HCT116 (cell line): ENCODE results near the gene SLC66A3. TPM values are rescaled to one million over a fixed set of nuclear protein-coding genes. Genes with fewer than 3 reads are reported as not detected.

ENCODE experiments used
- ATAC-seq: fragments of 200-7000 bp; cut with Tn5 transposase; 2 replicates; pipeline ENCODE4 v1.9.1; 2020; ENCODE audit warnings: mild to moderate bottlenecking, moderate library complexity
- BruUV-seq: library from RNA; stranded (reverse); fragments of 400-500 nt; replicated peaks from 2 replicates; lab custom pipeline; 2021; lab: Mats Ljungman, UMichigan
- CTCF ChIA-PET: fragments of 300-600 bp; sonication (Branson Sonifier 250); formaldehyde crosslinking; loops from one replicate; lab custom pipeline; 2021; ENCODE audit warnings: antibody characterized with exemption; lab: Charles Lee
- POLR2A ChIA-PET: fragments of 300-600, 350-600 bp; sonication (Branson Sonifier 250); formaldehyde crosslinking; loops from one replicate; lab custom pipeline; 2021; ENCODE audit warnings: antibody characterized with exemption; lab: Charles Lee
- RAD21 ChIA-PET, 2 experiments: fragments of 300-600 bp; sonication (Branson Sonifier 250); formaldehyde crosslinking; loops; one replicate each; lab custom pipeline; 2023; ENCODE audit warnings: low total read pairs in 2 of 2; ENCODE audit not compliant: uncharacterized antibody in 2 of 2, unreplicated experiment in 2 of 2, low non-redundant PET in 1 of 2; lab: Charles Lee
- DNase-seq: peaks from one replicate; pipeline ENCODE4 v3.0.0-alpha.2; 2010; ENCODE audit warnings: low read depth, low spot score
- H2AFZ ChIP-seq: fragments of 200-600 bp; shearing (Covaris generic), sonication (generic); 2 replicates; pipeline ENCODE4 v1.6.1; 2017; ENCODE audit warnings: low read depth, mixed run types, mixed read lengths, antibody characterized with exemption, low read length; ENCODE audit not compliant: poor library complexity, severe bottlenecking
- H3K27ac ChIP-seq: 2 replicates; pipeline ENCODE4 v1.5.1; 2012; ENCODE audit warnings: low read depth, low read length
- H3K27me3 ChIP-seq: fragments of 200-600 bp; sonication (generic); 2 replicates; pipeline ENCODE4 v1.6.1; 2016; ENCODE audit warnings: mixed run types, low read length, mixed read lengths; ENCODE audit not compliant: insufficient read depth
- H3K36me3 ChIP-seq, 2 experiments: fragments of 200-500 bp in 1 of 2; fragments of 200-600 bp in 1 of 2; sonication (Bioruptor generic) in 1 of 2; sonication (generic) in 1 of 2; 2 replicates each; pipeline versions ENCODE4 v1.5.1 to v1.6.1; 2014 to 2016; ENCODE audit warnings: low read length in 2 of 2, inconsistent platforms in 1 of 2, mixed read lengths in 1 of 2, mixed run types in 1 of 2; ENCODE audit not compliant: insufficient read depth in 2 of 2, control insufficient read depth in 1 of 2
- H3K4me1 ChIP-seq, 2 experiments: fragments of 200-600 bp in 1 of 2; sonication (generic) in 1 of 2; 2 replicates each; pipeline versions ENCODE4 v1.5.1 to v1.6.1; 2012 to 2017; ENCODE audit warnings: low read length in 2 of 2, inconsistent platforms in 1 of 2, mild to moderate bottlenecking in 1 of 2, mixed read lengths in 1 of 2, mixed run types in 1 of 2, moderate library complexity in 1 of 2; ENCODE audit not compliant: insufficient read depth in 2 of 2, control insufficient read depth in 1 of 2
- H3K4me2 ChIP-seq: fragments of 200-600 bp; sonication (generic); 2 replicates; pipeline ENCODE4 v1.6.1; 2017; ENCODE audit warnings: mixed run types, low read length, mixed read lengths
- H3K4me3 ChIP-seq, 2 experiments: fragments of 200-600 bp in 1 of 2; sonication (generic) in 1 of 2; replicated peaks in 1 of 2; 2 replicates each; pipeline ENCODE4 v1.5.1; 2011 to 2016; ENCODE audit warnings: low read length in 2 of 2, control low read depth in 1 of 2, low read depth in 1 of 2, mild to moderate bottlenecking in 1 of 2, mixed read lengths in 1 of 2, mixed run types in 1 of 2
- H3K79me2 ChIP-seq: fragments of 200-600 bp; sonication (generic); 2 replicates; pipeline ENCODE4 v1.6.1; 2017; ENCODE audit warnings: mild to moderate bottlenecking, mixed run types, low read length, moderate library complexity, mixed read lengths; ENCODE audit not compliant: insufficient read depth
- H3K9ac ChIP-seq: fragments of 200-600 bp; sonication (generic); 2 replicates; pipeline ENCODE4 v1.6.1; 2016; ENCODE audit warnings: low read length, mixed read lengths
- H3K9me2 ChIP-seq: fragments of 200-600 bp; sonication (generic), shearing (Covaris generic); 2 replicates; pipeline ENCODE4 v1.6.1; 2017; ENCODE audit warnings: mixed run types, mild to moderate bottlenecking, moderate library complexity; ENCODE audit not compliant: insufficient read depth
- H3K9me3 ChIP-seq, 2 experiments: fragments of 200-500 bp in 1 of 2; fragments of 200-600 bp in 1 of 2; sonication (Bioruptor generic) in 1 of 2; sonication (generic) in 1 of 2; 2 replicates each; pipeline ENCODE4 v1.6.1; 2014 to 2017; ENCODE audit warnings: low read length in 2 of 2, mixed read lengths in 2 of 2, inconsistent platforms in 1 of 2, low read depth in 1 of 2, mild to moderate bottlenecking in 1 of 2, mixed run types in 1 of 2, moderate library complexity in 1 of 2; ENCODE audit not compliant: control insufficient read depth in 1 of 2, insufficient read depth in 1 of 2
- H4K20me1 ChIP-seq: fragments of 200-600 bp; sonication (generic), shearing (Covaris generic); 2 replicates; pipeline ENCODE4 v1.6.1; 2017; ENCODE audit warnings: mixed run types, mild to moderate bottlenecking, moderate library complexity; ENCODE audit not compliant: insufficient read depth
- ATF3 ChIP-seq: IDR thresholded peaks from 2 replicates; pipeline ENCODE4 v1.6.1; 2012
- CBX3 ChIP-seq: IDR thresholded peaks from 2 replicates; pipeline ENCODE4 v1.6.1; 2012; ENCODE audit warnings: low read depth
- CEBPB ChIP-seq: IDR thresholded peaks from 2 replicates; pipeline ENCODE4 v1.6.1; 2012; ENCODE audit warnings: low read depth
- EGR1 ChIP-seq: IDR thresholded peaks from 2 replicates; pipeline ENCODE4 v1.6.1; 2012; ENCODE audit warnings: low read depth
- ELF1 ChIP-seq: IDR thresholded peaks from 2 replicates; pipeline ENCODE4 v1.6.1; 2012; ENCODE audit warnings: low read depth, borderline replicate concordance
- EZH2 ChIP-seq: fragments of 200-600 bp; sonication (generic); IDR thresholded peaks from 2 replicates; pipeline ENCODE4 v1.6.1; 2017; ENCODE audit warnings: antibody characterized with exemption, mixed run types
- EZH2phosphoT487 ChIP-seq: fragments of 200-600 bp; IDR thresholded peaks from 2 replicates; pipeline ENCODE4 v1.6.1; 2018; ENCODE audit warnings: antibody characterized with exemption, borderline replicate concordance
- FOSL1 ChIP-seq: IDR thresholded peaks from 2 replicates; pipeline ENCODE4 v1.6.1; 2012; ENCODE audit warnings: low read depth
- JUND ChIP-seq: IDR thresholded peaks from 2 replicates; pipeline ENCODE4 v1.6.1; 2012
- MAX ChIP-seq: IDR thresholded peaks from 2 replicates; pipeline ENCODE4 v1.6.1; 2012
- POLR2A ChIP-seq: IDR thresholded peaks from 2 replicates; pipeline ENCODE4 v1.7.0; 2011; ENCODE audit warnings: borderline replicate concordance; ENCODE audit not compliant: insufficient read depth, insufficient read length; ENCODE audit errors: extremely low read depth
- REST ChIP-seq: IDR thresholded peaks from 2 replicates; pipeline ENCODE4 v1.6.1; 2012; ENCODE audit warnings: low read depth
- SRF ChIP-seq: IDR thresholded peaks from 2 replicates; pipeline ENCODE4 v1.6.1; 2012; ENCODE audit warnings: low read depth
- YY1 ChIP-seq: IDR thresholded peaks from 2 replicates; pipeline ENCODE4 v1.6.1; 2011; ENCODE audit warnings: low read length, low read depth, moderate library complexity, mild to moderate bottlenecking; ENCODE audit not compliant: insufficient replicate concordance; ENCODE audit errors: extremely low read depth
- ZFX ChIP-seq: fragments of 450-650 bp; IDR thresholded peaks from 2 replicates; pipeline ENCODE4 v1.6.1; 2017
- ZNF274 ChIP-seq: fragments of 200-500 bp; sonication (Bioruptor generic); IDR thresholded peaks from 2 replicates; pipeline ENCODE4 v1.6.1; 2014; ENCODE audit warnings: mild to moderate bottlenecking, low read depth, low read length, inconsistent platforms
- intact Hi-C: fragments of 100-400 bp; cut with micrococcal nuclease; formaldehyde crosslinking; loops from 2 replicates; pipeline ENCODE4 v1.10.0; 2022
- total RNA-seq: library from RNA; stranded (reverse); gene quantifications from one replicate; pipeline ENCODE4 v1.2.1, GENCODE V29; 2021; ENCODE audit not compliant: unreplicated experiment

Gene SLC66A3
- total RNA-seq, 1 experiment from 2014 or later, result 15.9 TPM

GRCh38 chr2:11157731-11158130, 2.5 kb downstream of the SLC66A3 start:
- no peaks in the 10 kb centered on the region for H3K27me3 ChIP-seq
- TF ChIP-seq CEBPB, result no peak
- TF ChIP-seq ELF1, result no peak
- TF ChIP-seq ZFX, result no peak
- TF ChIP-seq YY1, result no peak
- no peak for TF ChIP-seq ATF3
- no peak for TF ChIP-seq EZH2
- no TSS peak for BruUV-seq
- no peak overlapping the region for H3K4me3 ChIP-seq
- RAD21 ChIA-PET, result no interaction called here
- H3K4me1 ChIP-seq, result peaks cover 7 to 18% of the 10 kb centered on the region in 2 experiments; a peak in 3 of 4 replicates
- H3K9ac ChIP-seq, result no peak overlapping the region
- H3K36me3 ChIP-seq, result no peaks in the 10 kb centered on the region
- CTCF ChIA-PET, result no interaction called here
- no peak for ATAC-seq
- no peaks in the 10 kb centered on the region for H3K9me3 ChIP-seq
- POLR2A ChIA-PET, result no interaction called here
- no peaks in the 10 kb centered on the region for H3K9me2 ChIP-seq
- no peaks in the 10 kb centered on the region for H3K79me2 ChIP-seq
- H2AFZ ChIP-seq, result no peak overlapping the region
- H3K27ac ChIP-seq, result no peak overlapping the region
- intact Hi-C loops, result no loop called here
- no peak overlapping the region for H3K4me2 ChIP-seq
- no peaks in the 10 kb centered on the region for H4K20me1 ChIP-seq
- no peak for DNase-seq

- no TSS peak for BruUV-seq
- RAD21 ChIA-PET, result no interaction called here
- ATAC-seq, result no peak
Measured at GRCh38 chr2:11158916-11159573, 3.8 kb downstream of the SLC66A3 start.

More at GRCh38 chr2:11158916-11159573, 3.8 kb downstream of the SLC66A3 start:
- ChIA-PET POLR2A (no interaction called here), CTCF (no interaction called here)
- TF ChIP-seq SRF, result no peak
- no peak for TF ChIP-seq MAX
- no peak for TF ChIP-seq JUND
- TF ChIP-seq EZH2phosphoT487, result no peak
- no peak for TF ChIP-seq ATF3
- TF ChIP-seq POLR2A, result no peak
- TF ChIP-seq EZH2, result no peak
- no peak for TF ChIP-seq CBX3
- TF ChIP-seq REST, result no peak
- TF ChIP-seq CEBPB, result no peak
- no peak for TF ChIP-seq EGR1
- TF ChIP-seq ZFX, result no peak
- no peak for TF ChIP-seq FOSL1
- TF ChIP-seq ZNF274, result no peak
- no peak for TF ChIP-seq ELF1
- no peak overlapping the region for H3K4me3 ChIP-seq
- H3K27me3 ChIP-seq, result no peaks in the 10 kb centered on the region
- H3K4me1 ChIP-seq, result peaks cover 6 to 16% of the 10 kb centered on the region in 2 experiments; a peak in 3 of 4 replicates
- DNase-seq, result no peak
- H3K9me2 ChIP-seq, result no peaks in the 10 kb centered on the region
- no peak overlapping the region for H3K9ac ChIP-seq
- H3K79me2 ChIP-seq, result no peaks in the 10 kb centered on the region
- H3K9me3 ChIP-seq, result no peaks in the 10 kb centered on the region
- H3K36me3 ChIP-seq, result no peaks in the 10 kb centered on the region
- H3K27ac ChIP-seq, result no peak overlapping the region; the same call in 1 of the 2 replicates
- intact Hi-C loops, result no loop called here
- no peak overlapping the region for H3K4me2 ChIP-seq
- H4K20me1 ChIP-seq, result no peaks in the 10 kb centered on the region
- H2AFZ ChIP-seq, result no peak overlapping the region
